Measurements from ENCODE around the gene ALK.

Gene ALK

DNA sequence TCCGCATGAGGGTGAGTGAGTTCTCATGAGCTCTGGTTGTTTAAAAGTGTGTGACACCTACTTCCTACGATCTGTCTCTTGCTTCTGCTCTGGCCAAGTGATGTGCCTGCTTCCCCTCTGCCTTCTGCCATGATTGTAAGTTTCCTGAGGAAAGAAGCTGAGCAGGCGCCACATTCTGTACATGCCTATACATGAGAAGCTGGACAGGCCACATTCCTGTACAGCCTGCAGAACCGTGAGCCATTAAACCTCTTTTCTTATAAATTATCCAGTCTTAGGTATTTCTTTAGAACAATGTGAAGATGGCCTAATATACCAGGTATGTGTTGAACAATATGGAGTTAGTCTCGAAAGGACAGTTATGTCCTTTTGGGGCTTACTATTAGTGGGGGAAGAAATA, 281.0 kb downstream of the ALK start:
- no peak for DNase-seq

DNA sequence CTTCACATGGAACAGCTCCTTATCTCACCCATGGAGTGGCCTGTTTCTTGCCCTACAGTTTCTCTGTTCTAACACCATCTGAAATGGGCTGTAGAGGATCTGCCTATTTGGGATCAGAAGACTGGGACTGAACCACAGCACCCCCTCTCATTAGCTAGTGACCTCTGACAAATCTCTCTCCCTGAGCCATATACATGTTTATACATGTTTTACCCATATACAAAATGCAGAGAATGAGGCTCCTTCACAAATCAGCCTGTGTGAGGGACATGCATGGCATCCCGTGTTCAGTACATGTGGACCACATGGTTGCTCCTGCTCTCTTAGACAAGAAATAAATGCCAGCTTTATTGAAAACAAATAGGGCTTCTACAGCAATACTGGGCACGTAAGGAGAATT, 282.7 kb downstream of the ALK start:
- DNase-seq, result no peak

DNA sequence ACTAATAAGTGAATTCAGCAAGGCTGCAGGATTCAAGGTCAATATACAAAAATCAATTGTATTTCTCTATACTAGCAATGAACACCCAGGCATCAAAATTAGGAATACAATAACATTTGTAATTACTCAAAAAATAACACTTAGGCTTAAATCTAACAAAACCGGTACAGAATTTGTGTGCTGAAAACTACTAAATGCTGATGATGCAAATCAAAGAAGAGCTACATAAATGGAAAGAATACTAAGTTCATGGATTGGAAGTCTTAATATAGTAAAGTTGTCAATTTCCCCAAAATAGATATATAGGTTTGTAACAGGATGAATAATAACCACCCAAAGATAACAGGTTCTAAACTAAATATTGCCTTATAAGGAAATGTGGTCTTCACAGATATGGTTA, 286.5 kb downstream of the ALK start:
- no peak for DNase-seq

DNA sequence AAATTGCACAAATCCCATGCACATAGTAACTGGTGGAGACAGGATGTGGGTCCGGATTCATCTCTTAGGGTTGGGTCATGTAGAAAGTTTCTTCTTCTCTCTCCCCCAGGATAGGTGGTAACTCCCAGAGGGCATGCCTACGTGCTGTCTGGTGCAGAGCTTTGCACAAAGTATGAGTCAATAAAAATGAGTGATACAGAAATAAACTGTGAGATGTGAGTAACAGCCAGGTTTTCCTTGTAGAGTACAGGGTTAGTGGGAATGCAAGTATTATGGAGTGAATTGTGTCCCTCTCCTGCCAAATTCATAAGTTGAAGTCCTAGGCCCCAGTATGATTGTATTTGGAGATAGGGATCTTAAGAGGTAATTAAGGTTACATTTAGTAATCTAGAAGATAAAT, 289.4 kb downstream of the ALK start:
- DNase-seq, result no peak

DNA sequence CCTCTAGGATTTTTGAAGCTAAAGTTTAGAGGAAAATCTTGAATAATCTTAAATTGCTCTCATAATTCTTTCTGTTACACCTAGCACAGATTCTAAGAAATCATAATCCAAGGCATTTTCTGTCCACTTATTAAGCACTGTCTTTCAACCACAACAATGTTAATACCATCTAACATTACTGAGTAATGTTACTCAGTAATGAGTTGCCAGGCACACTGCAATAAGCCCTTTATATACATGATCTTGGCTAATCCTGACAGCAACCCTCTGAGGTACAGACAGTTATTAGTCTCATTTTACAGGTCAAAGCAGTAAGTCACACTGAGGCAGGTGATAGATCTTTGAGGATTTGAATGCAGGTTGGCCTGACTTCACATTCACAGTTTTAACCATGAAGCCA, 291.9 kb downstream of the ALK start:
- DNase-seq, result no peak

DNA sequence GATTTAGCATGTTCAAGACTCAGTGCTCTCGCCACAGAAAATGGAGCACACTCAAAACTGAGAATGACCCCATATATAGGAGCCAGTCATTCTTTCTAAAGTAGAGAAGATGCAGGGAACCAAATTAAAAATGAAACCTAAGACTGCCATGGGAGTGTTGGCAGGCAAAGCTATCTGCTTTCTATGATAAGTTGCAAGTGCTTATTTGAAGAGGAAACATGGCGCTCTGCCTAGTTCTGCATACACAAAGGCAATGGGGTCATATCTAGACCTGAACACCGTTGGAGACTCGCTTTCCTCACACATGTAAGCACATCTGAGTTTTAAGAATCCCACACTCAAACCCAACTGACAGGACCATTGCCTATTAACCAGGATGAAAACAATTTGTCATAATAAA, 292.5 kb downstream of the ALK start:
- no peak for DNase-seq

DNA sequence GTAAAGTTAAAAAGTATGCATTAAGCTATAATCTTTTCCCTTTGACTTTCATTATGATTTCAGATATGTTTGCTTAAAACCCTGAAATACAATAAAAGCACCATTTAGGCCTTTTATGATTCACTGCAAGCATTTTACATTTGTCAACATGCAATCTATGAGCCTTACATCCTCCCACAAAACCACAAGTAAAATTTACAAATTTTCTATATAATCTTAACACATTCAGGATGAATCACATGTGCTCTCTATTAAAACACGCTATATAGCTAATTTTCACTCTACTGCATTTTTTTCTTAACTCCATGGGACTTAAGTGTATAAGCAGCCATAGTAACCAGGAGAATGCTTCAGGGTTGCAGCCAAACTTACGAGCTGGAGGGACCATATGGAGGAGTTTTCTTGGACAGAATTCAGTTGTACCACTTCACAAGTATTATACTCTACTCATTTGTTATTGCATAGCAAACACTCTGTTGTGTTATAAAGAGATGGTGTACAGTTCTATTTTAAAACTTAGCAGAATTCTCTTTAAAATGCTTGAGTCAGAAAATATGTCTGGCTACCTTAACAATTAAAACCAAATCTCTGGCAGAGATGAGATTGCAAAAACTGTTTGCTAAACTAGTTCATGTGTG, 293.2 kb downstream of the ALK start:
- no peak for DNase-seq

DNA sequence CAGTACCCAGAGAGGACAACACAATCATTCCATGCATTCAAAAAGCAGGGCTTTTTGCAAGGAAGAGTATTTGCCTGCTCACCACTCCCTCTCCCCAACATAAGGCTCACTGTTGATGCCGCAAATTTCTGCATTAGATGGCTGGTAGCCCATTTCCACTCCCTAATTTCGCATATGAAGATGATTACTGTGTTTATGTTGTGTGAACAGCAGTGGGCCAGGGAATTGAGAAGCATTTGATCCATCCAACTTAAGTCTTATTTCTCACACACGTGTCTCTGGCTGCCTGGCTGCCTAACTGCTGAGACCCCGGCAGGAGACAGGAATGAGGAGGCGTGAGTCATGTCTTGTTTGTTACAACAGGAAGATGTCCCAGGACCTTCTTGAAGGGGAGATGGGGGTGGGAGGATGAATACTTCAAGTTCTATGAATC, 294.1 kb downstream of the ALK start:
- DNase-seq, result no peak

DNA sequence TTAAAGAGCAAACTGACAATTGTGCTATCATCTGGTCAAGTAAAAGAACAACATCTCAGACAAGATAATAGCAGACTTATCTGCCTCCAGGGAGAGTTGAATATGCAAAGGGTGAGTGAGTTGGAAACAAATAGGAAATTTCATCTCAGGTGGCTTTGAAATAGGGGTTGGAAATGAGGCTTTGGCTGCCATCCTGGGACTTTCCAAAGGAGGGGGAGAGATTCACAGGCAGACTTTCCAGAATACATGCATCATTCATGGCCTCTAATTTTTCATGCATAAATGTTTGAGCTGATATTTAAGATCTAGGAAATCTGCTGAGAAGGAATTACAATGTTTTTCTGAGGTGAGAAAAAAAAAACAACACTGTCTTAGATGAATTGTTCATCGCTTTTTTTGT, 300.5 kb downstream of the ALK start:
- DNase-seq, result no peak

DNA sequence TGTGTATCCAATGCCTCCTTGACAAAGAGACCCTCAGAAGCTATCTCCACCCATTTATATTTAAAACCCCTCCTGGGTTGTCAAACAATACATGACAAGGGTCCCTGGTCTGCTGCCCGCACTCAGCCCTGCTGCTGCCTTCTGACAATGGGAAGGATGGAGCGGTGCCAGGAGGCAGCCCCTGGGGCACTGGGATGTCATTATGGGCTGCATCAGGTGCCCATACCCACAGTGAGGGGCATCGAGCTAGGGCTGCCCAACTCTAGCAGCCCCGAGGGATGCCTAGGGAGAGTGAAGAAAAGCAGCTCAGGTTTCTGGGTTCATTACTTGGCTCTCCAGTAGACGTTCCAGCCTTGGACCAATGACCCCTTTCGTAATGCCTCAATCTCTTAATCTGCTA, 301.7 kb downstream of the ALK start:
- DNase-seq, result no peak

DNA sequence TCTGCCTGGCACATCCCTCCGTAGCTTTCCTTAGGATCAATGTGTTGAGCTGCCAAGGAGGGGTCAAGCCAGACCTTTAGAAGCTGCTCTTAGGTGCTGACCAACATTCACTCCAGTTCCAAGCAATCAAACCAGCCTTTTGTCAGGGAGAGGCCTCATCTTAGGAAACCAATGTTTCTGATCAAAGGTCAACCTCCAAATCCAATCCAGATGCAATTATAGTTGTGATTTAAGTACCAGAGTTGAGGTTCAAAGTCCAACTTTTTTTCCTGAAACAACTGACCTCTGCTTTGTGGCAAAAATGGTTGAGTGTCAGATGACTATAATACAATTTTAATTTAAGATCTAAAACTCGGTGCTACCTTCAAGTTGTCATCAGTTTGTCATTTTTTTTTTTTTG, 303.4 kb downstream of the ALK start:
- no peak for DNase-seq

DNA sequence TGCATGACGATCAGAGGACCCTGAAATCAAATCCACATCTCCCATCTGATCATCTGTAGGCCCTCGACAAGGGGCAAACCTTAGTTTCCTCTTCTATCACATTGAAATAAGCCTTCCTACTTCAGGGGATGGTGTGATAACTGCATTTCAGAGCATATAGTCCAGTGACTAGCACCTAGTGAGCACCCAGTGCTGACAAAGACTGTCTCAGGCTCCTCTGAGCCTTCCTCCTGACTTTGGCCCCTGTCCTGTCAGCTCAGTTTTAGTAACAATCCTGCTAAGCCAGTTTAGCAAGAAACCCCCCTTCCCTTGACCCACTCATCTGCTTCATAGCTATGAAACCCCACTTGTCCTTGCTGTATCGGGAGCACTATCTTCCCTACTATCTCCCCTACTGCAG, 304.0 kb downstream of the ALK start:
- DNase-seq, result no peak

DNA sequence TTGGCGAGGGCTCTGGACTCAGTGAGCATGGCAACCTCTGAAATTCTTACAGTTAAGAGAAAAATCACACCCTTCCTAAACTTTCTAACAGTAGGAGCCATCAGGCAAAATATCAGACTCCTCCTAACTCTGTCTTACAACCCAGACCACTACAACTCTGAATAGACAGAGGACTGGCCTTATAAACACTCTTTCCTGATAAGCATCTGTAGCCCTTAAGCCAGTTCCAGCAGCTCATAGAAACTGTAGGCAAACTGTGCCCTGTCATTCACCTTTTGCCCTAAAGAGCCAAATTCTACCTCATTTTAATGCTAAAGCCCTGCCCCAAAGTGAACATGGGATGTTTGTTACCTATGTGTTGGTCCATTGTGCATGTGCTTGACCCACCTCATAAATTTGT, 304.8 kb downstream of the ALK start:
- no peak for DNase-seq

DNA sequence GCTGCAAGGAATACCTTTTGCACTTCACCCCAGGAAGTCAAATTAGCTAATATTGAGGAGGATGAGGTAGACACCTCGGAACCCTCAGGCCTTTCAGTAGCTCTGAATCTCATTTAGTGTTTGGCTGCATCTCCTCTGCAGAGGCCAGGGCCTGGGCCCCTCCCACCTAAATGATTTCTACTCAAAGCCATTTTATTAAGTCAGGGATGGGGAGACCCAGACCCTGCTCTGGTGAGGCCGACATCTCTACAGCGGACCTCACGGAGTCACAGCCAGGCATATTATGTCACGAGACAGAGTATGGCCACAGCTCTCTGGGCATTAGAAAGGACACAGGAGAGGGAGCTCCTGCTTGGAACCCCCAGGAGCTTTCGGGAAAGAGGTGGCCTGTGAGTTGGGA, 305.5 kb downstream of the ALK start:
- DNase-seq, result no peak

DNA sequence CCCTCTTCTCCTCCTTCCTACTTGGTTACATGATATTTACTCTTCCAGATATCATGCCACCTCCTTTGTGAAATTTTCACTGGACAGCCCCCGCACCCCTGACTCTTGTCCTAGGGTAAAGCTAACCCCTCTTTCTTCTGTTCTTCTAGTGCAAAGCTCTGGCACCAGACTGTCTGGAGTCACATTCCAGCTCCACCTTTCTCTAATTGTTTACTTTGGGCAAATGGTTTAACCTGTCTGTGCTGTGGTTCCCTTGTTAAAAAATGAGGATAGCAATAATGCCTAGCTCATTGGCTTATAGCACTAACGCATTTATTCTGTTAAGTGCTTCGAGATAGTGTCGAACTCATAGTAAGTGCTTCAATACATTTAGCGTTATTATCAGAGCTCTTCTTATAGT, 306.2 kb downstream of the ALK start:
- DNase-seq, result no peak

DNA sequence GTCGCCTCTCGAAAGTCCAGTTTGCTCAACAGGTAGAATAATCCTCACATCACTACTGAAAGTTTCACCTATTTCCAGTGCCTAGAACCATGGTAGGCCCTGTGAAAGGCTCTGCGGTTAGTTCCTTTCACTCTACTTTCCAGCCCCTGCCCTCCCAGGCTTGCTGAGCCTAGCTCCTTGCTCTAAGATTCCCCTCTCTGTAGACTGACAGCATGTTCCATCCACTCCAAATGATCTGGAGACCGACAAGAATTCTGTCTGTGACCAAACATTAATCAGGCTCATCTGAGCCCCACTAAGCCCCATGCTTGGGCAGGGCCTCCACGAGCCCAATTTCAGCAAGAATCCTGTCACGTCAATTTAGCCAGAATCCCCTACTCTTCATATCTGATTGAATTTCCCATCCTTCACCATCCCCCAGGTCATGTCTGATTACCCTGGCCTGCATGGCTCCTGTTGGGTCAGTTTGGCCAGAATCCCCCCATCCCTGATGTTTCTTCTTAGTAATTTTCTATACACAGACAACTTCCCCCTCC, 307.0 kb downstream of the ALK start:
- DNase-seq, result no peak

DNA sequence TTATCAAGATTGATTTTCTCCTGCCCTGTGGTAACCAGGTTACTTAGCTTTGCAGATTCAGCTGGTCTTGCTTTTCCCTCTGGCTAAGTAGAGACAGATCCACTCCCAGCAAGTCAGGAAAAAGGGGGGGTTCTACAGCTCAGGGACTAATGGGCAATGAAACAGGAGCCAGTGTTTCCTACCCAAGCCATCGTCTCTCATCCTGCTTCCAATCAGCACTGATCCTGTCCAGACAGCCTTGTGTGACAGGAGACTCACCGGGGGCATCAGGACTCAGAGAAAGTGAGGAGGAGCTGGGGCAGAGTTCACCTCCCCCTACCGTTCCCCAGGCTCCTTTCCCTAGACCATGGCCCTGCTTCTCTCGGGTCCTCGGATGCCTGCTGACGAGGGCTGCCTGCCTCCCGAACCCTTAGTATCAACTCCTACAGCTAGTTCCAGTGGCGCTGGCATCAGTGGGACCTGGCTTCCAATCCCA, 307.6 kb downstream of the ALK start:
- no peak for DNase-seq

DNA sequence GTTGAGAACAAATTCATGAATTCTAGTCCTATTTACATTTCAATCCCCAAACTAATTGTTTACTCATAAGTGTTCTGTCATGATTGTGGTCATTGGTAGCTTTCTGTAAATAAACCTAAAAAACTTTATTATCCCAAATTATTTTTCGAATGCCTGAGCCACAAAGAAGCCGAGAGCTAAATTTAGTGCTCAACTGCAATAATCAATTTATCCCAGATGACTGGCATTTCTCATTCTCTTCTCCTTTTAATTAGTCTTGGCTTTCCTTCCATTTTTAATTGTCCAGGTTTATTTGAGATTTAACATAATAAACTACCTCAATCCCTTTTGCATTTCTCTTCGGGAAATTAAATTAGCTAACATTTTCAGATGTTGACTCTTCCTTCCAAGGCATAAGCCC, 308.3 kb downstream of the ALK start:
- no peak for DNase-seq

DNA sequence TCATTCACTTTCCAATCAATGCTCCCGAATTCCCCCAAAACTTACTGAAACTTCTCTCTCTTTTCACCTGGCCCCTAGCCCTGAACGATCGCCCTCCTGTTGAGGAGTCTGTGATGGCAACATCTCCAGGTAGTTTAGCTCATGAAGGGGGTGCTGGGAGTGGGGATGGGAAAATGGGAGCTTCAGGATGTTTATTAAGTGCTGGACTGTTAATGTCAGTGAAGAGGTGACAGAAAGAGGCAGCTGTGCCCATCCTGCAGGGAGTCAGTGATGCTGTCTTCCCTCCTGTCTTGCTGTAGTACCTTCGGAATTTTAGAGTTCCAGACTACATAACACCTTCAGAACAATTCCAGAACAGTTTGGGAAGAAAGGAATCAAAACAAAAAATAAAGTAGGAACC, 308.8 kb downstream of the ALK start:
- no peak for DNase-seq

DNA sequence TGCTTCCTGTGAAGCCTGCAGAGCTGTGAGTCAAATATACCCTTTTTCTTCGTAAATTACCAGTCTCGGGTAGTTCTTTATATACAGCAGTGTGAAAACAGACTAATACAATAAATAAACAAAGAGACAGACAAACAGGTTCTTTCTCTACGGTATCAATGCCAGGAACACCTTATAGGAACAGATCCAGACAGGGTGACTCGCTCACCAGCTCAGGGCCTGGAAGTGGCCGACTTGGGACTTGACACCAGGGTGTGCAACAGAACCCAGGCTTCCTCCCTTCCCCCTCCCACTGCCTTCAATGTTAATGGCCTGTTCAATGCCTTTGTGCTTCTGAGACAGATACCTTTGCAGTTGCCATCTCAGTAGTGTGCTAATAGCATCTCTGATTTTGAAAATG, 309.5 kb downstream of the ALK start:
- DNase-seq, result no peak

DNA sequence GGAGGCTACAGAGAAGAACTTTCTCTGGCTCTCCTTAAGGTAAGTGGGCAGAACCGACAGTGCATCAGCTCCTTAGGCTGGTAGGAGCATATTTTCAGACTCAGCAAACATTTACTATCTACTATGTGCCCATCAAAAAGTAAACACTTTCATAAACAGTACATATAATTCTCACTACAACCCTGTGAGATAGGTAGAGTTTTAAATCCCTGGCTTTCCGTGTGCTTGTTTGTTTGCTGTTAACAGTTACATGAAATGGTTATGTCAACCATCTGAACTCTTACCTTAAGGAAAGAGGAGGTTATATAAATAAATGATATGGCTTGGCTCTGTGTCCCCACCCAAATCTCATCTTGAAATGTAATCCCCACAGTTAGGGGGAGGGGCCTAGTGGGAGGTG, 310.1 kb downstream of the ALK start:
- no peak for DNase-seq

DNA sequence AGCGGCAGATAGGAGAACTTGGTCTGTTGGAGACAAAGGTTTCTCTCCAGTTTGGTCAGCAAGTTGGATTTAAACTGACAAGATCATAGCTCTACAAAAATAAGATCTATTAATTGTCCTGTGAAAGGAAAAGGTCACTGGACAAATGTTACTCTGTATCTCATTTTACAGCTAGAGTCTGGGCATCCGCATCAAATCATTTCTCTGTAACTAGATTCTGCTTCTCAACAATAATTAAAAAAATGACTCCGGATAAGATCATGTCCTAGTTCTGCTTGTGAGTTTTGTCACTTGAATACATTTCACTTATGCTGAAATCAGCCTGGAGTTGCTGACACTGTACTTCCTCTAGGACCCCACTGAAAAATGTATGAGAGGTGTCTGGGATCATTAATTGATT, 310.8 kb downstream of the ALK start:
- no peak for DNase-seq

DNA sequence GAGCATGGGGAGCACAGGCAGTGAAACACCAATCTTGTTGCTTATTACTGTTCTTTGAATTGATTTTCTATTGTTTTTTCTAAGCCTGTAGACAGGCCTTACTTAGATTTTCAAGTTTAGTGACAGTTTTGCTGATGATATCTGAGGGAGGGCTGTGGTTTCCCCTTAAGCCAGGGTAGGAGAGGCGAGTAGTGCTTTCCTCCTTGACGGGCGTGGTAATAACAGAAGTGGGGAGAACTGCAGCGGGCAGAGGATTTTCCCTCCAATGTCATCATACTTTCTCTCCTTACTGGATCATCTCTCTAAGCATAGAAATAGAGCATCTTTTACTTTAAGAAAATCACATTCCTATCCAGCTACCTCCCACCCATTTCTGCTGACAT, 314.4 kb downstream of the ALK start:
- DNase-seq, result no peak

DNA sequence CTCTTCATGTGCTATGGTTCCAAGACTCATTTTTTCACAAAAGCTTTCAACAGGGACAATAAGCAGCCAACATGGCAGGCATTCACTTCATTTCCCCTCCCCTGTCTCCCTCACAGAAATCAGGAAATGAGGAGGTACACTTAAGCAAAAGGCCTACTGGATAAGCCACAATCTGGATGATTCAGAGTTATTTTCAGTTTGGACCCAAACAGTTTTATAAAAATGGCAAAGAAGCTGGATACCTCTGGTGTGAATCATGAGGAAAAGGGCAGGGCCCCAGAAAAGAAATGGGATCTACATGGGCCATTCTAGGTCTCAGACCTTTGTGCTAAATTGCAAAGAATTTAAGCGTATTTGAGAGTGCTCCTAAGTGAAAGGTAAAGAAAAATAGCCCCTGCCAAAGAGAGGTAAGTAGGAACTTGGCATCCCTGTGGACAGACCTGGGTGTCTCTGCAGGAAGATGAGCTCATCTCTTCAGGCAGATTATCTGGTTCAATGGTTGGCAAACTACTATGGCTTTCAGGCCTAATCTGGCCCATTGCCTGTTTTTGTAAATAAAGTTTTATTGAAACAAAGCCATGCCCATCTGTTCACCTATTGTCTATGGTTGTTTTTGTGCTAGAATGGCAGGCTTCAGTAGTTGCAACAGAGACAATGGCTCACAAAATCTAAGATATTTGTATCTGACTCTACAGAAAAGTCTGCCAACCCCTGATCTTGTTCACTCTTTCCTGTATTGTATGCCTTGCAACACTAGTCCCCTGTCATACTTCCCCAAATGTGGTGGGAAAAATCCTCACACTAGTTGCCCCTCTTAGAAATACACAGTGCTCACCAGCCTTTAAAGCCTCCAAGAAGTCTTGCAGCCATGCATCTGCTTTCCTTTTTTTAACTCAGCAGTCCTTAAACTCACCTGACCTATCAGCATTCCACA, 315.0 kb downstream of the ALK start:
- no peak for DNase-seq

All from GF-D8 (cell line).